ENCODE results near the gene PCGF3.
A peak's percentile ranks its signal among the peaks of the same experiment; 100 is the strongest.

DNA sequence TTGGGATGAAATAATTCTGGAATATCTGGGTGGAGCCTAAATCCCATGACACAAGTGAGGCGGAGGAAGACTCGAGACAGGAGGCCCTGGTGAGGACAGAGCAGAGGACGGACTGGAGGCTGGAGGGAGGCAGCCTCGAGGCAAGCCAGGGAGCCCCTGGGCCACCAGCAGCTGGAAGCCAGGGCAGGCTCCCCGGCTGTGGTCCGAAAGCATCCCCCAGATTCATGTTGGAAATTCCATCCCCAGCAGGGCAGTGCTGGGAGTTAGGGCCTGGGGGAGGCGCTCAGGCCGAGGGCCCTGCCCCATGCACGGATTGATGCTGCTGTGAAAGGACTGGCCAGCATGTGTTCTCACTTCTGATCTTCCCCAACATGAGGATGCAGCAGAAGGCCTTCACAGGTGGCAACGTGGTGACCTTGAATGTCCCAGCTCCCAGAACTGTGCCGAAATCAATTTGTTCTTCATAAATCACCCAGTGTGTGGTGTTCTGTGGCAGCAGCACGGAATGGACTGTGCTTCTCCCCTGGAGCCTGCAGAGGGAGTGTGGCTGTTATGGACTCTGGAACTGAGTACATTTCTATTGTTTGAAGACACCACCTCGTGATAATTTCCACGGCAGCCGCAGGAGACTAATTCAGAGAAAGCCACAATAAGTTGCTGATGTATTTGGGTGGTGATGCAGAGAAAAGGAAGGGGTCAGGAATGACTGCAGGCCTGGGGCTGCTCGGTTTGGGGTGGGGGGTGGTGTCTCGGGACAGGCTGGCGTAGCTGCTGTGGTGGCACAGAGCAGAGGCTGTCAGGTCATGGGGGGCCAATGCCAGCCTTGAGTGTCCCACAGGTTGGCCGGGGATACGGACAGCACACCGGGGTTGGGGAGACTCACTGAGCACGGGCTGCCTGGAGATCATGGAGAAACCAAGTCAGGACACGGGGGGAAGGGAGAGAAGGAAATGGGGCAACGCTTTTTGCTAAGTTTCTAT is 56.9 kb downstream of the PCGF3 start:
- TF ChIP-seq, protein P1, sequence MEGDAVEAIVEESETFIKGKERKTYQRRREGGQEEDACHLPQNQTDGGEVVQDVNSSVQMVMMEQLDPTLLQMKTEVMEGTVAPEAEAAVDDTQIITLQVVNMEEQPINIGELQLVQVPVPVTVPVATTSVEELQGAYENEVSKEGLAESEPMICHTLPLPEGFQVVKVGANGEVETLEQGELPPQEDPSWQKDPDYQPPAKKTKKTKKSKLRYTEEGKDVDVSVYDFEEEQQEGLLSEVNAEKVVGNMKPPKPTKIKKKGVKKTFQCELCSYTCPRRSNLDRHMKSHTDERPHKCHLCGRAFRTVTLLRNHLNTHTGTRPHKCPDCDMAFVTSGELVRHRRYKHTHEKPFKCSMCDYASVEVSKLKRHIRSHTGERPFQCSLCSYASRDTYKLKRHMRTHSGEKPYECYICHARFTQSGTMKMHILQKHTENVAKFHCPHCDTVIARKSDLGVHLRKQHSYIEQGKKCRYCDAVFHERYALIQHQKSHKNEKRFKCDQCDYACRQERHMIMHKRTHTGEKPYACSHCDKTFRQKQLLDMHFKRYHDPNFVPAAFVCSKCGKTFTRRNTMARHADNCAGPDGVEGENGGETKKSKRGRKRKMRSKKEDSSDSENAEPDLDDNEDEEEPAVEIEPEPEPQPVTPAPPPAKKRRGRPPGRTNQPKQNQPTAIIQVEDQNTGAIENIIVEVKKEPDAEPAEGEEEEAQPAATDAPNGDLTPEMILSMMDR (IDR thresholded peaks at IDR 0.05): peak in 2 of 3 experiments; percentile 15 to 19
- no peak for TF ChIP-seq POLR2A (IDR thresholded peaks at IDR 0.05)

Measured in testis (tissue), 2 donors.